Right hindlimb (tissue), 1 donor: ENCODE measurements around the gene KIAA0232.

Experiments used
- DNase-seq: peaks from one replicate; pipeline ENCODE4 v3.0.0-alpha.2; 2018

Gene KIAA0232

DNA sequence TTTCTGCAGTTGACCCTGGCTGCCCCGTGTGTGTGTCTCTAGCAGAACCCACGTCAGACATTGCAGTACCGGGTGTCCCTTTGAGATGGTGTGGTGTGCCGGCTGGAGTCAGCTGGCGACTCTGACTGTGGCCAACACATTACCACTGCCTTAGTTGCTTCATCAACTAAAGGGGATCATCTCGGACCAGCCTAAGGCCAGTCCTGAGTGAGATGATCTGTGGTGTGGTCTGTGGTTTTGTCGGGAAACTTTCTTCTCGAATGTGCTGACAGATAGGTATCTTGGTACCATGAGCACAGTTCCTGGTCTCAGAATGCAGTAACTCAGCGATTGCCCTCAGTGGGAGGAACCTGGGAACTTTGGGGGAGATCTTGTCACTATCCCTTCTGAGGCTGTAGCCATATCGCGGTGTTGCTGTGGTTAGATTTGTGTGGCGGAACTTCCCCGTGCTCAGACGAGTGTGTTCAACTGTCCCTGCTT, 142.9 kb downstream of the KIAA0232 start:
- DNase-seq, result no peak

DNA sequence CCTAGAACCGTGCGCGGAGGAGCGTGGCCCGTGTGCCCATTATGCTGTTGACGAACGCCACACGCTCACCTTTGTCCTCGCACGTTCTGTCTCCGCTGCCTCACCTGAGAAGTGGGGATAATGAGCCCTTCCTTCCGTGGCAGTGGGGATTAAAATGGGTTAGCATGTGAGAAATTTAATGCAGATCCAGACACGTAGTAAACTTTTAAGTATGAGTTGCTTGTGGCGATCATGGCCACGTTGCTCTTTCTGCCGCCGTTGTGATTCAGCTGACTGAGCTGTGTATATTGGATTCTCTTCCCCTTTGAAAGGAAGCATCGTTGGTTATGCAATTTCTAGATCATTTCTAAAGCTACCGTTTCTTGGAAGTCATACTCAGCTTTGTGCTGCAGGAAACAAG, 143.6 kb downstream of the KIAA0232 start:
- DNase-seq, result no peak

DNA sequence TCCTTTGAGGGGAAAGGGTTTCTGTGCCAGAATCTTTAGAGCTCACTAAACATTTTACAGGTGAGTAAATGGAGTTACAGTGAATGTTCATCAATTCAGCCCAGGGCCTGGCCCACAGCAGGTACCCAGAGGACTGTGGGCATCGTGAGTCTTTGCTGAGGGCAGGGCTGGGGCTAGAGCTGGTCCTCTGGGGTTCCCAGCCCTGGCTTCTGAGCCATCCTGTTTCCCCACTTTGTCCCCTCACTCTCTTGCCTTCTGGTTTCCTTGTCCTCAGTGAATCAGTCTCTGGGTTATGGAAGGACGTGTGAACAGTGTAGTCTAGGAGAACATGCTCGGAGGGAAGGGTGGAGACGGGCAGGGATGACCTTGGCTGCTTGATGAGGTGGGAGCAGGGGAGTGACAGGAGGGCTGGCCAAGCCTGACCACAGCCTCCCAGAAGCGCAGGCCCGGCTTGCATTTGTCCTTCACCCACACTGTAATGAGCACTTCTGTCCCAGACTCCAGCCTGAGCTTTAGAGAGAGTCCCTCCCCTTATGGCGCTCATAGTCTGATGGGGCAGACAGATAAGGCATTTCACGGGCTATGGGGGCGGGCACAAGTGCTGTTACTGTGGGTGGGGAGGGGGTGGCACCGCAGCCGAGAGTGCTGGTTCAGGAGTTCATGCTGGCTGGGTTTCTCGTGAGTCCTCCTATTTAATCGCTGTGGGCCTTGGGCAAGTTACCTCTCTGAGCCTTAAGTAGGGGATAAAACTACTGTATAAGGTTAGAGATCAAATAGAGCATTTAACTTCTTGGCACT, 144.4 kb downstream of the KIAA0232 start:
- no peak for DNase-seq

DNA sequence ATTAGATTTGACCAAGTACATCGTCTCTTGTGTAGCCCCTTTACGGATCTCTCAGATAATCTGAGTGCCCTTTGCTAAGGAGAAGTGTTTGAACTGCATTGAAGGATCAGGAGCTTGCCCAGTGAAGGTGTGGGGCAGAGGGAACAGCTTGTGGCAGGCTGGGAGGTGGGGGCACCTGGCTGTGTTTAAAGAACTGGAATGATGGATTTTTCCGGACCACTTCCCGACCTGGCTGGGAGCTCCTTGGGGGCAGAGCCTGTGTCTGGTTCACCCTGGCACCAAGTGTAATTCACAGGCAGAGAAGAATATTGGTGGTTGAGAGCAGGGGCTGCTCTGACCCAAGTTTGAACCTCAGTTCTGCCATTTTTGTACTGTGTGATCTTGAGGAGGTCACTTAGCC, 145.6 kb downstream of the KIAA0232 start:
- DNase-seq, result no peak

DNA sequence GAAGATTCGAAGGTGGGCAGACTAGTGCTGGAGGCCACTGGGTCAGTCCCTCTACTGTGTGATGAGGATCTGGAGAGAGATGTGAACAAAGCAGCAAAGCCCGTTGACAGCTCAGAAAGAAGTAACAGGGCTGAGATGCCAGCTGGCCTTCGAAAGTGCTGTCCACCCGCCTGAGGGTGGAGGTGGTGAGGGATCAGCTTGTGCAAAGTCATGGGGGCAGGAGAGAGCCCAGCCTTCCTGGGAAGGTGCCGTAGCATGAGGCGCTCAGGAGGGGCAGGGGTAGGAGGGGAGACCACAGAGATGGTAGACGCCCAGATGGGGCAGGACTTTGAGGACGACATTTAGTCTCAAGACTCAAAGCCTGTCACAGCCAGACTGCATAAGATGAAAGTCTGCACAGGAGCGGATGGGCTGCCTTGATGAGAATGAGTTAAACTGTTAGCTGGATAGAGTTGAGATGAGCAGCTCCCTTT, 146.8 kb downstream of the KIAA0232 start:
- DNase-seq, result no peak

DNA sequence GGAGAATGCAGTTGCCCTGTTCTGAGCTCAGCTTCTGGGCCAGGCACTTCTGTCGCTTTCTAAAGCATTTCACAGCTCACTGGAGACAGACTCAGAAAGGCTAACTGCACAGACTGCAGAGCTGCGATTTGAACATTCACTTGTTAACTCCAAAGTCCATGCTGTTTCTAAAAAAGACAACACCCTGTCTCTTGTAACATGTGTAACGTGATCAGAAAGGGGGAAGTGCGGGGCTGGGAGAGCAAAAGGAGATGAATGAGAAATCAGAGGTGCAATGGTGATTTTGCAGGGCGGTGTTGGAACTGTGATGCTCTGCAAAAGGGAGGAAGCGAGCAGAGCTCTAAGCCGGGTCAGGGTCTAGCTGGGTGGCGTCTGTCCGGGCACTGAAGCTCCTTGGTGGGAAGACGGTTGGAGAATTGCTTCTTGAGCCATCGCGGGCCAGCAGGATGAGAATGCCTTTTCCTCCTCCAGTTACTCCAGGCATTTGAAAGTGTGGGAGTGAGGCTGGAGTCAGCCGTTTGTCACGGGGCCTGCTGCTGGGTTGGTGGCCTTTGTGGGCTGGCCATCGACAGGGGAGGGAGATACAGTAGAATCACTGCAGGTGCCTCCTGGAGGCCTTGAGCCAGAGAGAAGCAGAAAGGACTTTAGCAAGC, 147.4 kb downstream of the KIAA0232 start:
- no peak for DNase-seq

DNA sequence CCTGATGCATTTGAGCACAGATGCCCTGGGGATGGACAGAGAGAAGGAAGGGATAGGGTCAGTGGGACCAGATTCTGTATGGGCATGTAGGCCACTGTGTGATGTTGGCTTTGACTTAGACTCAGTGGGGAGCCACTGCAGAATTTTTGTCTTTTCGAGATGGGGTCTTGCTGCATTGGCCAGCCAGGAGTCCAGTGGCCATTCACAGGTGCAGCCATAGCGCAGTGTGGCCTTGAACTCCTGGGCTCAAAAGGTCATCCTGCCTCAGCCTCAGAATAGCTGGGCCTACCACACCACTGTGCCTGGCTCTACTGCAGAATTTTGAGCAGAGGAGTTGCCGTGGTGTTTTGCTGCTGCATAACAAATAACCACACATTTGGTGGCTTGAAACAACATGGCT, 149.9 kb downstream of the KIAA0232 start:
- no peak for DNase-seq

DNA sequence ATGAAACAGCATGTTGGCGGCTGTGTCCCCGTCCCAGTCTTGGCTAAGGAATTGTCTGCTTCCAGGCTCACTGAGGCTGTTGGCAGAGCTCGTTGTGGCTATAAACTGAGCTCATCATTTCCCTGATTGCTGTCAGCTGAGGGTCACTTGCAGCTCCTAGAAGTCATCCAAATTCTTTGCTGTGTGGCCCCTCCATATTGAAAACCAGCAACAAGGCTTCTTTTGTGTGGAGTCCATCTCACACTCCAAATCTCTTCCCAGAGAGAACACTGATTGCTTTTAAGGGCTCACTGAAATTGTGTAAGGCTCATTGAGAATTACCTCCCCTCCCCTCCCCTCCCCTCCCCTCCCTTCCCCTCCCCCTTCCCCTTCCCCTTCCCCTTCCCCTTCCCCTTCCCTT, 150.4 kb downstream of the KIAA0232 start:
- DNase-seq, result no peak
